HepG2 (cell line): ENCODE data around the gene CENPB. TPM values are rescaled to one million over a fixed set of nuclear protein-coding genes. Genes with fewer than 3 reads are reported as not detected.

Experiments used
- ARNTL ChIP-seq: sonication (generic); formaldehyde crosslinking; IDR thresholded peaks from 2 replicates; pipeline ENCODE4 v1.4.0; 2020; ENCODE audit warnings: mild to moderate bottlenecking, missing genetic modification reagents
- EZH2 ChIP-seq: conservative IDR thresholded peaks from 2 replicates; pipeline ENCODE4 v1.6.1; 2012; ENCODE audit warnings: mild to moderate bottlenecking, low read depth, low read length, moderate library complexity
- KDM6A ChIP-seq: IDR thresholded peaks from 2 replicates; pipeline ENCODE4 v1.6.1; 2016; ENCODE audit warnings: low read depth
- NAIF1 ChIP-seq: sonication (generic); formaldehyde crosslinking; IDR thresholded peaks from 2 replicates; pipeline ENCODE4 v1.5.0; 2020; ENCODE audit warnings: mild to moderate bottlenecking, missing genetic modification reagents, borderline replicate concordance
- PLRG1 ChIP-seq: fragments of 450-650 bp; conservative IDR thresholded peaks from 2 replicates; pipeline ENCODE4 v1.6.1; 2016
- SMARCC2 ChIP-seq: fragments of 450-650 bp; IDR thresholded peaks from 2 replicates; pipeline ENCODE4 v1.6.1; 2017; ENCODE audit warnings: antibody characterized with exemption, mild to moderate bottlenecking
- TP53 ChIP-seq: sonication (generic); formaldehyde crosslinking; conservative IDR thresholded peaks from 2 replicates; pipeline ENCODE4 v1.4.0; 2020; ENCODE audit warnings: missing genetic modification reagents
- ZBTB42 ChIP-seq: sonication (generic); formaldehyde crosslinking; IDR thresholded peaks from 2 replicates; pipeline ENCODE4 v1.5.0; 2020; ENCODE audit warnings: mild to moderate bottlenecking, missing genetic modification reagents
- ZBTB7B ChIP-seq: sonication (generic); formaldehyde crosslinking; IDR thresholded peaks from 2 replicates; pipeline ENCODE4 v1.4.0; 2020; ENCODE audit warnings: missing genetic modification reagents
- ZFP37 ChIP-seq: sonication (generic); formaldehyde crosslinking; IDR thresholded peaks from 2 replicates; pipeline ENCODE4 v1.4.0; 2020; ENCODE audit warnings: missing genetic modification reagents, borderline replicate concordance
- ZKSCAN1 ChIP-seq: fragments of 150-350 bp; IDR thresholded peaks from 2 replicates; pipeline ENCODE4 v1.6.1; 2014; ENCODE audit warnings: low read length
- ZNF142 ChIP-seq: sonication (generic); formaldehyde crosslinking; IDR thresholded peaks from 2 replicates; pipeline ENCODE4 v1.4.0; 2020; ENCODE audit warnings: missing genetic modification reagents
- ZNF207 ChIP-seq: fragments of 450-650 bp; IDR thresholded peaks from 2 replicates; pipeline ENCODE4 v1.6.1; 2016; ENCODE audit warnings: antibody characterized with exemption, borderline replicate concordance
- ZNF230 ChIP-seq: sonication (generic); formaldehyde crosslinking; IDR thresholded peaks from 2 replicates; pipeline ENCODE4 v1.4.0; 2020; ENCODE audit warnings: mild to moderate bottlenecking, missing genetic modification reagents
- ZNF234 ChIP-seq: sonication (generic); formaldehyde crosslinking; conservative IDR thresholded peaks from 2 replicates; pipeline ENCODE4 v1.5.1; 2020; ENCODE audit warnings: mild to moderate bottlenecking, missing genetic modification reagents
- ZNF337 ChIP-seq: sonication (generic); formaldehyde crosslinking; IDR thresholded peaks from 2 replicates; pipeline ENCODE4 v1.5.1; 2020; ENCODE audit warnings: missing genetic modification reagents, low read depth, mild to moderate bottlenecking, borderline replicate concordance
- ZNF530 ChIP-seq: sonication (generic); formaldehyde crosslinking; IDR thresholded peaks from 2 replicates; pipeline ENCODE4 v1.5.0; 2020; ENCODE audit warnings: low read depth, mild to moderate bottlenecking, missing genetic modification reagents
- ZNF790 ChIP-seq: sonication (generic); formaldehyde crosslinking; IDR thresholded peaks from 2 replicates; pipeline ENCODE4 v1.8.0; 2022; ENCODE audit warnings: missing genetic modification reagents, mild to moderate bottlenecking, borderline replicate concordance
- ZSCAN5A ChIP-seq: sonication (generic); formaldehyde crosslinking; IDR thresholded peaks from 2 replicates; pipeline ENCODE4 v1.8.0; 2022; ENCODE audit warnings: mild to moderate bottlenecking, missing genetic modification reagents, borderline replicate concordance
- polyA plus RNA-seq, 8 experiments: library from polyadenylated mRNA; depleted of rRNA in 3 of 8; stranded (reverse) in 7 of 8; unstranded in 1 of 8; fragments of >200 nt; fragmentation: Illumina TruSeq in 4 of 8; extraction: Trizol in 4 of 8; gene quantifications; 2 replicates each; pipeline versions ENCODE4 v1.2.1 to v1.2.3, GENCODE V29; 2011 to 2016; ENCODE audit warnings: low read depth in 4 of 8, missing spikeins in 1 of 8, mixed read lengths in 1 of 8; ENCODE audit not compliant: insufficient read depth in 1 of 8
- total RNA-seq, 5 experiments: library from RNA; depleted of rRNA; stranded (reverse); fragments of >200 nt; fragmentation: Illumina TruSeq; extraction: Trizol; gene quantifications; 2 replicates each; pipeline ENCODE4 v1.2.3, GENCODE V29; 2016; ENCODE audit warnings: low read depth in 1 of 5
- TF ChIP-seq, protein P1 (sequence below): sonication (generic); formaldehyde crosslinking; IDR thresholded peaks from 2 replicates; pipeline ENCODE4 v1.9.0; 2021; ENCODE audit warnings: missing genetic modification reagents, borderline replicate concordance

Gene CENPB
- total and polyA plus RNA-seq, 2 of the 13 experiments (the other 11 are each of a cell fraction or from before 2014, with no cell fraction given) = 10.4 to 54.5 TPM

DNA sequence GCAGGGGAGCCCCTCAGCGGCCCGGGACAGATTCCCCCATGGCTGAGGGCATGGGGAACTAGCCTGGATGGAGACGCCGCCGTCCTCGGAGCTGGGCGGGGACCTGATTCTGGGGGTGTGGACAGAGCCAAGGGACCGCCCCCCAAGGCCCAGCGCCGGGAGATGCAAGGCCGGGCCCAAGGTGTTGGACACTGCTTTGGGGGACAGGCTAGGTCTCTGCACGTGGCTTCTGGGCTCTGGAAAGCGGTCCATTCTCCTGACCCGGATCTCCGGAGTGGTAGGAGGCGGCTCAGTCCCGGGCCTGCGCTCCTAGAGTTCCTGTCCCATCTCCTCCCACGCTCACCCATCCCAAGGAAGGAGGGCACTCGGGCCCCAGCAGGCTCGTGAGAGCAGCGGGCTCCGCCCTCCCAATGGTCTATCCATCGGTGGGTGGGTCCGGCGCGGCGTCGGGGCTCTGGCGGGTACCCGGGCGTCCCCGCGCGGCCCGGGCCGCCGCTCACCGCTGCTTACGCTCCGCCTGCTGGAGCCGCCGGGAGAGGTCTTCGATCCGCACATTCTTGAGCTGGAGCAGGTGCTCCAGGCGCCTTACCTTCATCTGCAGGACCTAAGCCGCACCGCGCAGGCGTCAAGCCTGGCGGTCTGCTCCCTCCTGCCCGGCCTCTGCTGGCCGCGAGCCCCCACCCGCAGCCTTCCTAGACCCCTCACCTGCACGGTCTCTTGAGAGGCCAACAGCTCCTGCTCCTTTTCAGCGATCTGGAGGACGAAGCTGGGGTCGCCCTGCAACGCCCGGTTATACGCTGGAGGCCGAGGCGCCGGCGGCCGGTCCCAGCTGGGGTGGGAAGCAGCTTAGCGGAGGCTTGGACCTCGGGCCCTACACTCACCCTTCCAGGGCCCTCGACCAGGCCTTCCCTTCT, 8.6 kb downstream of the CENPB start (continued):
- TF ChIP-seq, protein P1, sequence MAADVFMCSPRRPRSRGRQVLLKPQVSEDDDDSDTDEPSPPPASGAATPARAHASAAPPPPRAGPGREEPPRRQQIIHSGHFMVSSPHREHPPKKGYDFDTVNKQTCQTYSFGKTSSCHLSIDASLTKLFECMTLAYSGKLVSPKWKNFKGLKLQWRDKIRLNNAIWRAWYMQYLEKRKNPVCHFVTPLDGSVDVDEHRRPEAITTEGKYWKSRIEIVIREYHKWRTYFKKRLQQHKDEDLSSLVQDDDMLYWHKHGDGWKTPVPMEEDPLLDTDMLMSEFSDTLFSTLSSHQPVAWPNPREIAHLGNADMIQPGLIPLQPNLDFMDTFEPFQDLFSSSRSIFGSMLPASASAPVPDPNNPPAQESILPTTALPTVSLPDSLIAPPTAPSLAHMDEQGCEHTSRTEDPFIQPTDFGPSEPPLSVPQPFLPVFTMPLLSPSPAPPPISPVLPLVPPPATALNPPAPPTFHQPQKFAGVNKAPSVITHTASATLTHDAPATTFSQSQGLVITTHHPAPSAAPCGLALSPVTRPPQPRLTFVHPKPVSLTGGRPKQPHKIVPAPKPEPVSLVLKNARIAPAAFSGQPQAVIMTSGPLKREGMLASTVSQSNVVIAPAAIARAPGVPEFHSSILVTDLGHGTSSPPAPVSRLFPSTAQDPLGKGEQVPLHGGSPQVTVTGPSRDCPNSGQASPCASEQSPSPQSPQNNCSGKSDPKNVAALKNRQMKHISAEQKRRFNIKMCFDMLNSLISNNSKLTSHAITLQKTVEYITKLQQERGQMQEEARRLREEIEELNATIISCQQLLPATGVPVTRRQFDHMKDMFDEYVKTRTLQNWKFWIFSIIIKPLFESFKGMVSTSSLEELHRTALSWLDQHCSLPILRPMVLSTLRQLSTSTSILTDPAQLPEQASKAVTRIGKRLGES (CRISPR knock-in tag) = no peak
- TF ChIP-seq EZH2 = peak; percentile 92
- no peak for TF ChIP-seq NAIF1 (CRISPR knock-in tag)
- TF ChIP-seq ZKSCAN1 = no peak
- TF ChIP-seq ZNF207 = no peak
- TF ChIP-seq SMARCC2 = no peak
- no peak for TF ChIP-seq ZNF790 (CRISPR knock-in tag)
- no peak for TF ChIP-seq ZSCAN5A
- TF ChIP-seq ZBTB7B = peak; percentile 69; the same call in 1 of the 2 replicates
- no peak for TF ChIP-seq ARNTL (CRISPR knock-in tag)
- TF ChIP-seq ZNF230 (CRISPR knock-in tag) = peak; percentile 47; the same call in 1 of the 2 replicates
- TF ChIP-seq ZNF530 (CRISPR knock-in tag) = no peak
- TF ChIP-seq ZNF337 (CRISPR knock-in tag) = no peak
- TF ChIP-seq ZBTB42 (CRISPR knock-in tag) = no peak
- no peak for TF ChIP-seq ZFP37 (CRISPR knock-in tag)
- no peak for TF ChIP-seq PLRG1
- TF ChIP-seq ZNF142 (CRISPR knock-in tag) = no peak
- no peak for TF ChIP-seq ZNF234
- no peak for TF ChIP-seq KDM6A
- 0 out of 2 replicates have a peak, but pooled peaks have one; percentile 44 for TF ChIP-seq TP53 (CRISPR knock-in tag)
